Trophoblast cell (in vitro differentiated cells and primary cell): ENCODE data around the gene LCP1.

Source experiments
- DNase-seq, 2 donors: peaks; one replicate each; pipeline ENCODE4 v3.0.0-alpha.2; 2016
- H2AFZ ChIP-seq: 2 replicates; pipeline ENCODE4 v1.6.1; 2013; ENCODE audit warnings: low read length, moderate library complexity, mild to moderate bottlenecking; ENCODE audit not compliant: insufficient read depth, poor library complexity
- H2AK5ac ChIP-seq: 2 replicates; pipeline ENCODE4 v1.6.1; 2013; ENCODE audit warnings: mild to moderate bottlenecking, low read length
- H2BK120ac ChIP-seq: 2 replicates; pipeline ENCODE4 v1.6.1; 2013; ENCODE audit warnings: low read length, mild to moderate bottlenecking, moderate library complexity; ENCODE audit not compliant: insufficient read depth, poor library complexity
- H2BK12ac ChIP-seq: 2 replicates; pipeline ENCODE4 v1.6.1; 2013; ENCODE audit warnings: mild to moderate bottlenecking, low read length, moderate library complexity
- H2BK5ac ChIP-seq: 2 replicates; pipeline ENCODE4 v1.6.1; 2013; ENCODE audit warnings: low read length, low read depth, moderate library complexity, mild to moderate bottlenecking; ENCODE audit not compliant: poor library complexity
- H3K14ac ChIP-seq: 2 replicates; pipeline ENCODE4 v1.6.1; 2013; ENCODE audit warnings: mild to moderate bottlenecking, low read length
- H3K18ac ChIP-seq: 2 replicates; pipeline ENCODE4 v1.6.1; 2013; ENCODE audit warnings: mild to moderate bottlenecking, low read length
- H3K23ac ChIP-seq: 2 replicates; pipeline ENCODE4 v1.6.1; 2013; ENCODE audit warnings: low read length
- H3K27ac ChIP-seq: 2 replicates; pipeline ENCODE4 v1.5.1; 2013; ENCODE audit warnings: low read depth, mild to moderate bottlenecking, inconsistent platforms, low read length, moderate library complexity
- H3K27me3 ChIP-seq: 2 replicates; pipeline ENCODE4 v1.6.1; 2013; ENCODE audit warnings: inconsistent platforms, mild to moderate bottlenecking, low read length, moderate library complexity; ENCODE audit not compliant: insufficient read depth
- H3K36me3 ChIP-seq, 2 experiments: 1 replicate in 1 of 2; 2 replicates in 1 of 2; pipeline ENCODE4 v1.6.1; 2013; ENCODE audit warnings: low read length in 2 of 2, mild to moderate bottlenecking in 2 of 2, moderate library complexity in 1 of 2; ENCODE audit not compliant: insufficient read depth in 2 of 2, control insufficient read depth in 1 of 2
- H3K4ac ChIP-seq: 2 replicates; pipeline ENCODE4 v1.6.1; 2013; ENCODE audit warnings: low read depth, mild to moderate bottlenecking, low read length, moderate library complexity
- H3K4me1 ChIP-seq, 2 experiments: 1 replicate in 1 of 2; 2 replicates in 1 of 2; pipeline ENCODE4 v1.6.1; 2013; ENCODE audit warnings: low read length in 2 of 2, mild to moderate bottlenecking in 2 of 2, moderate library complexity in 1 of 2; ENCODE audit not compliant: insufficient read depth in 2 of 2, control insufficient read depth in 1 of 2
- H3K4me2 ChIP-seq: 2 replicates; pipeline ENCODE4 v1.6.1; 2013; ENCODE audit warnings: inconsistent platforms, mild to moderate bottlenecking, low read length, moderate library complexity
- H3K4me3 ChIP-seq: 2 replicates; pipeline ENCODE4 v1.5.1; 2013; ENCODE audit warnings: mild to moderate bottlenecking, low read depth, low read length, inconsistent platforms
- H3K79me1 ChIP-seq: one replicate; pipeline ENCODE4 v1.6.1; 2013; ENCODE audit warnings: low read length
- H3K79me2 ChIP-seq: 2 replicates; pipeline ENCODE4 v1.6.1; 2013; ENCODE audit warnings: low read length, mild to moderate bottlenecking; ENCODE audit not compliant: control insufficient read depth, insufficient read depth, poor library complexity
- H3K9ac ChIP-seq: 2 replicates; pipeline ENCODE4 v1.6.1; 2013; ENCODE audit warnings: mild to moderate bottlenecking, low read length
- H3K9me3 ChIP-seq: 2 replicates; pipeline ENCODE4 v1.6.1; 2013; ENCODE audit warnings: low read depth, mild to moderate bottlenecking, control low read depth, inconsistent platforms, low read length; ENCODE audit not compliant: insufficient read depth
- H4K12ac ChIP-seq: 2 replicates; pipeline ENCODE4 v1.6.1; 2013; ENCODE audit warnings: low read depth, mild to moderate bottlenecking, low read length, moderate library complexity
- H4K8ac ChIP-seq: 2 replicates; pipeline ENCODE4 v1.6.1; 2013; ENCODE audit warnings: low read depth, mild to moderate bottlenecking, low read length, moderate library complexity
- H4K91ac ChIP-seq: one replicate; pipeline ENCODE4 v1.6.1; 2013; ENCODE audit warnings: low read depth, mild to moderate bottlenecking, low read length, moderate library complexity
- WGBS: extraction: QIAGEN DNeasy Blood & Tissue Kit; methylation state at CpG from one replicate; pipeline ENCODE4 v1.1.7; 2013; ENCODE audit warnings: missing lambda C conversion rate; ENCODE audit not compliant: insufficient read length, insufficient coverage; ENCODE audit errors: extremely low coverage; 5-methylcytosine and 5-hydroxymethylcytosine counted together

Gene LCP1

GRCh38 chr13:46154136-46154801 is 27.7 kb downstream of the LCP1 start:
- Histone ChIP-seq H3K79me2 (no peaks in the 10 kb centered on the region), H3K36me3 (peaks cover 20 to 40% of the 10 kb centered on the region in 2 experiments), H2AFZ (no peak overlapping the region), H3K4me2 (no peak overlapping the region), H3K4ac (no peak overlapping the region), H3K4me3 (no peak overlapping the region), H2BK5ac (no peak overlapping the region), H3K79me1 (no peaks in the 10 kb centered on the region), H4K8ac (no peak overlapping the region), H3K14ac (no peak overlapping the region), H3K4me1 (no peaks in the 10 kb centered on the region), H3K9ac (no peak overlapping the region), H2BK12ac (no peak overlapping the region), H2AK5ac (no peak overlapping the region), H3K9me3 (no peaks in the 10 kb centered on the region), H3K18ac (no peak overlapping the region), H2BK120ac (no peak overlapping the region), H4K12ac (no peak overlapping the region), H3K27ac (no peak overlapping the region), H4K91ac (no peak overlapping the region), H3K23ac (no peak overlapping the region), H3K27me3 (no peaks in the 10 kb centered on the region)
- no peak for DNase-seq
- WGBS = no CpG with 5 or more reads among the region's 7 CpGs

- no peak overlapping the region for H4K91ac ChIP-seq
- no peaks in the 10 kb centered on the region for H3K79me2 ChIP-seq
- no peak for DNase-seq
- H3K9me3 ChIP-seq = no peaks in the 10 kb centered on the region
- H3K4me3 ChIP-seq = no peak overlapping the region
- no peak overlapping the region for H3K27ac ChIP-seq
- H3K27me3 ChIP-seq = no peaks in the 10 kb centered on the region
- no peak overlapping the region for H2BK120ac ChIP-seq
- H2AK5ac ChIP-seq = no peak overlapping the region
- no peak overlapping the region for H4K12ac ChIP-seq
- H3K79me1 ChIP-seq = no peaks in the 10 kb centered on the region
- no peak overlapping the region for H4K8ac ChIP-seq
- no peaks in the 10 kb centered on the region for H3K4me1 ChIP-seq
- H3K18ac ChIP-seq = no peak overlapping the region
- no peak overlapping the region for H2BK12ac ChIP-seq
- H3K36me3 ChIP-seq = peaks cover 17 to 37% of the 10 kb centered on the region in 2 experiments
- no peak overlapping the region for H2AFZ ChIP-seq
- no CpG with 5 or more reads among the region's 6 CpGs for WGBS
- H3K9ac ChIP-seq = no peak overlapping the region
- H3K23ac ChIP-seq = no peak overlapping the region
- H3K4me2 ChIP-seq = no peak overlapping the region
- no peak overlapping the region for H3K14ac ChIP-seq
- no peak overlapping the region for H2BK5ac ChIP-seq
- H3K4ac ChIP-seq = no peak overlapping the region
Observed at GRCh38 chr13:46152627-46153328, 29.2 kb downstream of the LCP1 start.

- H4K12ac ChIP-seq = no peak overlapping the region
- H3K14ac ChIP-seq = no peak overlapping the region
- H3K18ac ChIP-seq = no peak overlapping the region
- no peaks in the 10 kb centered on the region for H3K9me3 ChIP-seq
- no peaks in the 10 kb centered on the region for H3K27me3 ChIP-seq
- H2AFZ ChIP-seq = no peak overlapping the region
- peaks cover 16 to 35% of the 10 kb centered on the region in 2 experiments for H3K36me3 ChIP-seq
- no peak overlapping the region for H2BK120ac ChIP-seq
- H4K8ac ChIP-seq = no peak overlapping the region
- no peak overlapping the region for H3K9ac ChIP-seq
- no peak overlapping the region for H2BK5ac ChIP-seq
- H3K4me2 ChIP-seq = no peak overlapping the region
- no CpG with 5 or more reads among the region's 1 CpG for WGBS
- no peak for DNase-seq
- H3K23ac ChIP-seq = no peak overlapping the region
- no peak overlapping the region for H2AK5ac ChIP-seq
- no peaks in the 10 kb centered on the region for H3K79me2 ChIP-seq
- no peak overlapping the region for H3K4me3 ChIP-seq
- H3K27ac ChIP-seq = no peak overlapping the region
- no peak overlapping the region for H3K4ac ChIP-seq
- H4K91ac ChIP-seq = no peak overlapping the region
- no peaks in the 10 kb centered on the region for H3K79me1 ChIP-seq
- no peaks in the 10 kb centered on the region for H3K4me1 ChIP-seq
- H2BK12ac ChIP-seq = no peak overlapping the region
Observed at GRCh38 chr13:46150134-46150693, 31.8 kb downstream of the LCP1 start.

GRCh38 chr13:46149272-46150133 is 32.5 kb downstream of the LCP1 start:
- Histone ChIP-seq H3K18ac (no peak overlapping the region), H3K4me3 (no peak overlapping the region), H4K91ac (no peak overlapping the region), H3K27ac (no peak overlapping the region), H3K9ac (no peak overlapping the region), H3K4me2 (no peak overlapping the region), H3K79me1 (no peaks in the 10 kb centered on the region), H3K4me1 (no peaks in the 10 kb centered on the region), H3K4ac (no peak overlapping the region), H2BK120ac (no peak overlapping the region), H2AFZ (no peak overlapping the region), H3K27me3 (no peaks in the 10 kb centered on the region), H2BK5ac (no peak overlapping the region), H3K23ac (no peak overlapping the region), H4K8ac (no peak overlapping the region), H2AK5ac (no peak overlapping the region), H3K9me3 (no peaks in the 10 kb centered on the region), H4K12ac (no peak overlapping the region), H3K36me3 (peaks cover 16 to 37% of the 10 kb centered on the region in 2 experiments), H3K14ac (no peak overlapping the region), H2BK12ac (no peak overlapping the region), H3K79me2 (no peaks in the 10 kb centered on the region)
- no CpG with 5 or more reads among the region's 7 CpGs for WGBS
- DNase-seq = peak; percentile 73 to 78
